GM12878 (cell line): ENCODE data around the gene SFXN5. TPM values are rescaled to one million over a fixed set of nuclear protein-coding genes. Genes with fewer than 3 reads are reported as not detected.

Experiments used
- ATAC-seq: fragments of 200-7000 bp; cut with Tn5 transposase; 3 replicates; pipeline ENCODE4 v1.9.1; 2020; ENCODE audit warnings: mild to moderate bottlenecking, moderate library complexity
- BruUV-seq: library from RNA; stranded (reverse); fragments of 400-500 nt; replicated peaks from 2 replicates; lab custom pipeline; 2021; lab: Mats Ljungman, UMichigan
- CTCF ChIA-PET: fragments of 300-600 bp; sonication (Branson Sonifier 250); formaldehyde crosslinking; extraction: SDS; loops from one replicate; lab custom pipeline; 2021; ENCODE audit warnings: inconsistent platforms; lab: Yijun Ruan, JAX
- POLR2A ChIA-PET: fragments of 350-600 bp; formaldehyde crosslinking; extraction: SDS; loops from one replicate; lab custom pipeline; 2021; ENCODE audit warnings: inconsistent platforms; lab: Charles Lee
- RAD21 ChIA-PET: fragments of 300-600 bp; sonication (Branson Sonifier 250); formaldehyde crosslinking; loops from one replicate; lab custom pipeline; 2023; ENCODE audit warnings: antibody characterized with exemption; ENCODE audit not compliant: unreplicated experiment; lab: Charles Lee
- SMC1A ChIA-PET: fragments of 300-600 bp; sonication (Branson Sonifier 250); formaldehyde crosslinking; loops from one replicate; lab custom pipeline; 2023; ENCODE audit not compliant: unreplicated experiment, uncharacterized antibody; lab: Charles Lee
- DNase-seq: peaks from one replicate; pipeline ENCODE4 v3.0.0-alpha.2; 2011; ENCODE audit warnings: low read depth, low spot score
- FAIRE-seq: peaks from 3 replicates; lab custom pipeline; 2011; peaks lifted over from hg19 to GRCh38; lab: Jason Lieb, UNC
- H2AFZ ChIP-seq: 2 replicates; pipeline ENCODE4 v1.6.0; 2011; ENCODE audit warnings: low read depth, low read length, control low read depth; ENCODE audit not compliant: control insufficient read depth
- H3K27ac ChIP-seq: 2 replicates; pipeline ENCODE4 v1.5.1; 2011; ENCODE audit warnings: control low read depth; ENCODE audit not compliant: control insufficient read depth, insufficient read depth
- H3K27me3 ChIP-seq, 2 experiments: replicated peaks in 1 of 2; 2 replicates each; pipeline versions ENCODE4 v1.6.0 to v1.6.1; 2011; ENCODE audit warnings: low read length in 1 of 2; ENCODE audit not compliant: control insufficient read depth in 2 of 2, insufficient read depth in 2 of 2
- H3K36me3 ChIP-seq, 2 experiments: 2 replicates each; pipeline ENCODE4 v1.5.1; 2011; ENCODE audit warnings: low read length in 1 of 2; ENCODE audit not compliant: control insufficient read depth in 2 of 2, insufficient read depth in 2 of 2
- H3K4me1 ChIP-seq: 2 replicates; pipeline ENCODE4 v1.6.1; 2011; ENCODE audit warnings: mild to moderate bottlenecking, low read length, moderate library complexity, mixed read lengths; ENCODE audit not compliant: control insufficient read depth, insufficient read depth
- H3K4me2 ChIP-seq: 2 replicates; pipeline ENCODE4 v1.6.0; 2011; ENCODE audit warnings: control low read depth; ENCODE audit not compliant: control insufficient read depth, insufficient read depth
- H3K4me3 ChIP-seq: fragments of 200-600 bp; sonication (generic); 2 replicates; pipeline ENCODE4 v1.5.1; 2016
- H3K79me2 ChIP-seq: 2 replicates; pipeline ENCODE4 v1.6.0; 2011; ENCODE audit warnings: low read length; ENCODE audit not compliant: control insufficient read depth, insufficient read depth
- H3K9ac ChIP-seq: 2 replicates; pipeline ENCODE4 v1.8.0; 2011; ENCODE audit warnings: low read length, control low read depth, mixed read lengths; ENCODE audit not compliant: control insufficient read depth, insufficient read depth
- H3K9me3 ChIP-seq: replicated peaks from 3 replicates; pipeline ENCODE4 v1.5.1; 2011; ENCODE audit warnings: mild to moderate bottlenecking, low read length; ENCODE audit not compliant: control insufficient read depth, insufficient read depth
- H4K20me1 ChIP-seq: 2 replicates; pipeline ENCODE4 v1.6.0; 2011; ENCODE audit not compliant: control insufficient read depth, insufficient read depth
- CREM ChIP-seq: IDR thresholded peaks from 2 replicates; pipeline ENCODE4 v1.6.1; 2014; ENCODE audit warnings: antibody characterized with exemption, low read depth
- EED ChIP-seq: sonication (generic); IDR thresholded peaks from 2 replicates; pipeline ENCODE4 v1.6.1; 2016; ENCODE audit warnings: antibody characterized with exemption, low read depth
- EP300 ChIP-seq, 2 experiments: fragments of 150-350 bp in 1 of 2; IDR thresholded peaks; 2 replicates each; pipeline ENCODE4 v1.6.1; 2011 to 2012; ENCODE audit warnings: low read depth in 2 of 2, low read length in 2 of 2, borderline replicate concordance in 1 of 2, improper control_type of control experiment in 1 of 2, inconsistent platforms in 1 of 2; ENCODE audit not compliant: control insufficient read depth in 1 of 2
- JUNB ChIP-seq: IDR thresholded peaks from 2 replicates; pipeline ENCODE4 v1.6.1; 2016; ENCODE audit warnings: antibody characterized with exemption, mild to moderate bottlenecking
- MYC ChIP-seq: IDR thresholded peaks from 2 replicates; pipeline ENCODE4 v1.6.1; 2011; ENCODE audit warnings: mild to moderate bottlenecking, low read length, moderate library complexity, inconsistent platforms; ENCODE audit not compliant: insufficient read depth, insufficient replicate concordance, insufficient read length, severe bottlenecking
- PAX5 ChIP-seq: IDR thresholded peaks from 2 replicates; pipeline ENCODE4 v1.6.1; 2011; ENCODE audit warnings: low read depth, low read length, borderline replicate concordance
- RCOR1 ChIP-seq: conservative IDR thresholded peaks from 2 replicates; pipeline ENCODE4 v1.6.1; 2012; ENCODE audit warnings: low read depth, low read length, improper control_type of control experiment
- RFX5 ChIP-seq: IDR thresholded peaks from 2 replicates; pipeline ENCODE4 v1.6.1; 2011; ENCODE audit warnings: low read depth, low read length, improper control_type of control experiment
- SMC3 ChIP-seq: IDR thresholded peaks from 2 replicates; pipeline ENCODE4 v1.6.1; 2011; ENCODE audit warnings: low read length, improper control_type of control experiment, borderline replicate concordance
- SUPT20H ChIP-seq: IDR thresholded peaks from 2 replicates; pipeline ENCODE4 v1.6.1; 2011; ENCODE audit warnings: low read depth, mild to moderate bottlenecking, low read length, moderate library complexity, borderline replicate concordance; ENCODE audit not compliant: control insufficient read depth
- USF2 ChIP-seq: IDR thresholded peaks from 2 replicates; pipeline ENCODE4 v1.6.1; 2011; ENCODE audit warnings: low read depth, low read length, improper control_type of control experiment, borderline replicate concordance
- ZNF207 ChIP-seq: fragments of 450-650 bp; IDR thresholded peaks from 2 replicates; pipeline ENCODE4 v1.6.1; 2014; ENCODE audit warnings: antibody characterized with exemption, mild to moderate bottlenecking, borderline replicate concordance
- WGBS: methylation state at CpG from one replicate; pipeline ENCODE4 v1.1.6; 2016; ENCODE audit warnings: low lambda C conversion rate; ENCODE audit not compliant: insufficient replicate concordance, insufficient coverage; ENCODE audit errors: missing lambda C conversion rate; 5-methylcytosine and 5-hydroxymethylcytosine counted together
- in situ Hi-C: fragments of 300-500 bp; cut with MboI; formaldehyde crosslinking; loops from 9 replicates; pipeline ENCODE4 v1.14.3; 2018; ENCODE audit warnings: mixed read lengths
- intact Hi-C: fragments of 100-400 bp; cut with micrococcal nuclease; formaldehyde crosslinking; loops from one replicate; pipeline ENCODE4 v1.14.2; 2022; ENCODE audit not compliant: unreplicated experiment
- polyA plus RNA-seq, 11 experiments: library from polyadenylated mRNA; depleted of rRNA in 4 of 11; unstranded in 6 of 11; stranded (reverse) in 5 of 11; fragments of >200 nt; fragmentation: Nextera tagmentation in 4 of 11; fragmentation: Illumina TruSeq in 1 of 11; extraction: Ambion mirVana in 4 of 11; extraction: Trizol in 1 of 11; gene quantifications; 1 replicate in 1 of 11; 2 replicates in 10 of 11; pipeline versions ENCODE4 v1.2.1 to v1.2.3, GENCODE V29; 2011 to 2016; ENCODE audit warnings: inconsistent platforms in 2 of 11, missing spikeins in 2 of 11, low read depth in 1 of 11
- total RNA-seq, 4 experiments: library from RNA; depleted of rRNA in 3 of 4; stranded (reverse); fragments of >200 nt in 3 of 4; fragmentation: Illumina TruSeq in 1 of 4; extraction: Trizol in 1 of 4; gene quantifications; 2 replicates each; pipeline versions ENCODE4 v1.2.1 to v1.2.3, GENCODE V29; 2013 to 2021
- TF ChIP-seq, protein P1 (sequence below): IDR thresholded peaks from 2 replicates; pipeline ENCODE4 v1.6.1; 2011; ENCODE audit warnings: borderline replicate concordance, low read depth, mild to moderate bottlenecking, moderate library complexity, mixed read lengths, low read length; ENCODE audit not compliant: insufficient read depth; ENCODE audit errors: extremely low read length
- TF ChIP-seq, protein P2 (sequence below): fragments of 150-350 bp; IDR thresholded peaks from 2 replicates; pipeline ENCODE4 v1.6.1; 2016; ENCODE audit warnings: low read depth, low read length

SFXN5 gene
- total and polyA plus RNA-seq, 10 of the 15 experiments (the other 5 are each of a cell fraction or from before 2014, with no cell fraction given): 3.3 to 15.9 (median 11.2) TPM

DNA sequence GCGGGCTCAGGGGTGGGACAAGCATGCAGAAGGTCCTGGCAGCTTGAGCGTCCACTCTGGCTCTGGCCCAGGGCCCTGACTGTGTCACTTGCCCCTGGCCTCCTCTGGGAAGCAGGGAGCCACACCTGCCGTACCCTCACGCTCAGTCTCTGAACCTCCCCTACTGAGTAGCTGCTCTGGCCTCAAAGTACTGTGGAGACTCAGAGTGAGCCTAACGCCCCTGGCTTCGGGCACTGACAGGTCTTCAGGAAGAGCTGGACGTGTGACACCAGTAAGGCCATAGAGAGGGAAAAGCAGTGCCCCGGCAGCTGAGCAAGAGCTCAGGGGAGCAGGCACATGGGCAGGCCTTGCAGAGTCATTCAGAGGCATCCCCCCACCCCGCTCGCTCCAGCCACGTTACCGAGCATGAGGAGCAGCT is 73.3 kb downstream of the SFXN5 start (continued):
- TF ChIP-seq, protein P1, sequence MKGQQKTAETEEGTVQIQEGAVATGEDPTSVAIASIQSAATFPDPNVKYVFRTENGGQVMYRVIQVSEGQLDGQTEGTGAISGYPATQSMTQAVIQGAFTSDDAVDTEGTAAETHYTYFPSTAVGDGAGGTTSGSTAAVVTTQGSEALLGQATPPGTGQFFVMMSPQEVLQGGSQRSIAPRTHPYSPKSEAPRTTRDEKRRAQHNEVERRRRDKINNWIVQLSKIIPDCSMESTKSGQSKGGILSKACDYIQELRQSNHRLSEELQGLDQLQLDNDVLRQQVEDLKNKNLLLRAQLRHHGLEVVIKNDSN: no peak
- no peak for TF ChIP-seq EED
- no peak for TF ChIP-seq SMC3
- TF ChIP-seq ZNF207: no peak
- TF ChIP-seq JUNB: no peak
- TF ChIP-seq PAX5: no peak
- TF ChIP-seq EP300 (IDR thresholded peaks at IDR 0.05; ENCODE audit: borderline replicate concordance in 1 of 2, control insufficient read depth in 1 of 2, low read depth in 2 of 2, low read length in 2 of 2): no peak
- TF ChIP-seq RFX5: no peak
- TF ChIP-seq MYC: no peak
- no peak for TF ChIP-seq USF2

DNA sequence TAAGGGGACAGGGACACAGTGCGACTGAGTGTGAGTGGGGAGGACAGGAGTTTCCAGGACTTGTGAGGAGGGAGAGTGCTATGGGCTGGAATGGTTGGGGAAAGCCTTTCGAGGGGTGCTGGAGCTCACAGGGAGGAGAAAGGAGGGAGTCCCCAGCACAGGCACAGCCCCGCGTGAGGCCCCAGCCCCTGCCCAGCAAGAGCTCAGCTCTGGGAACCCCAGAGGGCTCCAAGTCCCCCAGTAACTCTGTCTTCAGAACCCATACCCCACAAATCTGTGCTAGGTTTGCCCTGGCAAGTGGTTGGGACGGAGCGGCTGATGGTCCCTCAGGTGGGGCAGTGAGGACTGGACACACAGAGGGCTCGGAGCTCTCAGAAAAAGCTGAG is 75.4 kb downstream of the SFXN5 start:
- no peak overlapping the region for H3K4me2 ChIP-seq
- intact Hi-C loops (no loop called here), in situ Hi-C loops (loop anchor here (5.0 kb wide), 1 partner anchor 166 kb away; no protein-coding TSS in a partner anchor)
- FAIRE-seq (no peak), DNase-seq (no peak), ATAC-seq (no peak)
- CTCF ChIA-PET: interaction anchor here (1.2 to 1.7 kb wide), 3 partner anchors 89 to 183 kb away, joined by 4 to 15 read pairs (median 4); no protein-coding TSS in a partner anchor
- no peak overlapping the region for H3K4me3 ChIP-seq
- WGBS: 75% methylated on average over 6 of the region's 7 CpGs
- SMC1A ChIA-PET: interaction anchor here (1.4 kb wide), 1 partner anchor 181 kb away, joined by 6 read pairs; no protein-coding TSS in a partner anchor
- no peaks in the 10 kb centered on the region for H3K4me1 ChIP-seq
- no peak for TF ChIP-seq SUPT20H
- no peak for TF ChIP-seq CREM
- TF ChIP-seq, protein P2, sequence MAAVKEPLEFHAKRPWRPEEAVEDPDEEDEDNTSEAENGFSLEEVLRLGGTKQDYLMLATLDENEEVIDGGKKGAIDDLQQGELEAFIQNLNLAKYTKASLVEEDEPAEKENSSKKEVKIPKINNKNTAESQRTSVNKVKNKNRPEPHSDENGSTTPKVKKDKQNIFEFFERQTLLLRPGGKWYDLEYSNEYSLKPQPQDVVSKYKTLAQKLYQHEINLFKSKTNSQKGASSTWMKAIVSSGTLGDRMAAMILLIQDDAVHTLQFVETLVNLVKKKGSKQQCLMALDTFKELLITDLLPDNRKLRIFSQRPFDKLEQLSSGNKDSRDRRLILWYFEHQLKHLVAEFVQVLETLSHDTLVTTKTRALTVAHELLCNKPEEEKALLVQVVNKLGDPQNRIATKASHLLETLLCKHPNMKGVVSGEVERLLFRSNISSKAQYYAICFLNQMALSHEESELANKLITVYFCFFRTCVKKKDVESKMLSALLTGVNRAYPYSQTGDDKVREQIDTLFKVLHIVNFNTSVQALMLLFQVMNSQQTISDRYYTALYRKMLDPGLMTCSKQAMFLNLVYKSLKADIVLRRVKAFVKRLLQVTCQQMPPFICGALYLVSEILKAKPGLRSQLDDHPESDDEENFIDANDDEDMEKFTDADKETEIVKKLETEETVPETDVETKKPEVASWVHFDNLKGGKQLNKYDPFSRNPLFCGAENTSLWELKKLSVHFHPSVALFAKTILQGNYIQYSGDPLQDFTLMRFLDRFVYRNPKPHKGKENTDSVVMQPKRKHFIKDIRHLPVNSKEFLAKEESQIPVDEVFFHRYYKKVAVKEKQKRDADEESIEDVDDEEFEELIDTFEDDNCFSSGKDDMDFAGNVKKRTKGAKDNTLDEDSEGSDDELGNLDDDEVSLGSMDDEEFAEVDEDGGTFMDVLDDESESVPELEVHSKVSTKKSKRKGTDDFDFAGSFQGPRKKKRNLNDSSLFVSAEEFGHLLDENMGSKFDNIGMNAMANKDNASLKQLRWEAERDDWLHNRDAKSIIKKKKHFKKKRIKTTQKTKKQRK: no peak
- TF ChIP-seq RCOR1: no peak
- TF ChIP-seq MYC: no peak
- TF ChIP-seq, all 136 proteins: peak for 0
- H3K27ac ChIP-seq: no peak overlapping the region
- no peaks in the 10 kb centered on the region for H3K9me3 ChIP-seq
- RAD21 ChIA-PET: interaction anchor here (1.4 kb wide), 1 partner anchor 181 kb away, joined by 4 read pairs; no protein-coding TSS in a partner anchor
- BruUV-seq: no TSS peak
- no peak overlapping the region for H2AFZ ChIP-seq
- H4K20me1 ChIP-seq: no peaks in the 10 kb centered on the region
- no peak overlapping the region for H3K9ac ChIP-seq
- no peaks in the 10 kb centered on the region for H3K27me3 ChIP-seq
- H3K36me3 ChIP-seq: no peaks in the 10 kb centered on the region; a peak in 1 of 4 replicates
- POLR2A ChIA-PET: no interaction called here
- no peaks in the 10 kb centered on the region for H3K79me2 ChIP-seq
